GM12878 (cell line): ENCODE results near the gene RPL31. TPM values are rescaled to one million over a fixed set of nuclear protein-coding genes. Genes with fewer than 3 reads are reported as not detected.

Source experiments
- ATAC-seq: fragments of 200-7000 bp; cut with Tn5 transposase; 3 replicates; pipeline ENCODE4 v1.9.1; 2020; ENCODE audit warnings: mild to moderate bottlenecking, moderate library complexity
- BruUV-seq: library from RNA; stranded (reverse); fragments of 400-500 nt; replicated peaks from 2 replicates; lab custom pipeline; 2021; lab: Mats Ljungman, UMichigan
- CTCF ChIA-PET: fragments of 300-600 bp; sonication (Branson Sonifier 250); formaldehyde crosslinking; extraction: SDS; loops from one replicate; lab custom pipeline; 2021; ENCODE audit warnings: inconsistent platforms; lab: Yijun Ruan, JAX
- POLR2A ChIA-PET: fragments of 350-600 bp; formaldehyde crosslinking; extraction: SDS; loops from one replicate; lab custom pipeline; 2021; ENCODE audit warnings: inconsistent platforms; lab: Charles Lee
- RAD21 ChIA-PET: fragments of 300-600 bp; sonication (Branson Sonifier 250); formaldehyde crosslinking; loops from one replicate; lab custom pipeline; 2023; ENCODE audit warnings: antibody characterized with exemption; ENCODE audit not compliant: unreplicated experiment; lab: Charles Lee
- SMC1A ChIA-PET: fragments of 300-600 bp; sonication (Branson Sonifier 250); formaldehyde crosslinking; loops from one replicate; lab custom pipeline; 2023; ENCODE audit not compliant: unreplicated experiment, uncharacterized antibody; lab: Charles Lee
- DNase-seq: peaks from one replicate; pipeline ENCODE4 v3.0.0-alpha.2; 2011; ENCODE audit warnings: low read depth, low spot score
- FAIRE-seq: peaks from 3 replicates; lab custom pipeline; 2011; peaks lifted over from hg19 to GRCh38; lab: Jason Lieb, UNC
- H2AFZ ChIP-seq: 2 replicates; pipeline ENCODE4 v1.6.0; 2011; ENCODE audit warnings: low read depth, low read length, control low read depth; ENCODE audit not compliant: control insufficient read depth
- H3K27ac ChIP-seq: 2 replicates; pipeline ENCODE4 v1.5.1; 2011; ENCODE audit warnings: control low read depth; ENCODE audit not compliant: control insufficient read depth, insufficient read depth
- H3K27me3 ChIP-seq, 2 experiments: replicated peaks in 1 of 2; 2 replicates each; pipeline versions ENCODE4 v1.6.0 to v1.6.1; 2011; ENCODE audit warnings: low read length in 1 of 2; ENCODE audit not compliant: control insufficient read depth in 2 of 2, insufficient read depth in 2 of 2
- H3K36me3 ChIP-seq, 2 experiments: 2 replicates each; pipeline ENCODE4 v1.5.1; 2011; ENCODE audit warnings: low read length in 1 of 2; ENCODE audit not compliant: control insufficient read depth in 2 of 2, insufficient read depth in 2 of 2
- H3K4me1 ChIP-seq: 2 replicates; pipeline ENCODE4 v1.6.1; 2011; ENCODE audit warnings: mild to moderate bottlenecking, low read length, moderate library complexity, mixed read lengths; ENCODE audit not compliant: control insufficient read depth, insufficient read depth
- H3K4me2 ChIP-seq: 2 replicates; pipeline ENCODE4 v1.6.0; 2011; ENCODE audit warnings: control low read depth; ENCODE audit not compliant: control insufficient read depth, insufficient read depth
- H3K4me3 ChIP-seq: fragments of 200-600 bp; sonication (generic); 2 replicates; pipeline ENCODE4 v1.5.1; 2016
- H3K79me2 ChIP-seq: 2 replicates; pipeline ENCODE4 v1.6.0; 2011; ENCODE audit warnings: low read length; ENCODE audit not compliant: control insufficient read depth, insufficient read depth
- H3K9ac ChIP-seq: 2 replicates; pipeline ENCODE4 v1.8.0; 2011; ENCODE audit warnings: low read length, control low read depth, mixed read lengths; ENCODE audit not compliant: control insufficient read depth, insufficient read depth
- H3K9me3 ChIP-seq: replicated peaks from 3 replicates; pipeline ENCODE4 v1.5.1; 2011; ENCODE audit warnings: mild to moderate bottlenecking, low read length; ENCODE audit not compliant: control insufficient read depth, insufficient read depth
- H4K20me1 ChIP-seq: 2 replicates; pipeline ENCODE4 v1.6.0; 2011; ENCODE audit not compliant: control insufficient read depth, insufficient read depth
- BCL11A ChIP-seq: IDR thresholded peaks from 2 replicates; pipeline ENCODE4 v1.6.1; 2011; ENCODE audit warnings: low read depth, low read length
- BCLAF1 ChIP-seq: fragments of 450-650 bp; IDR thresholded peaks from 2 replicates; pipeline ENCODE4 v1.6.1; 2017; ENCODE audit warnings: antibody characterized with exemption, mild to moderate bottlenecking, moderate library complexity
- BRCA1 ChIP-seq: IDR thresholded peaks from 2 replicates; pipeline ENCODE4 v1.6.1; 2011; ENCODE audit warnings: low read depth, low read length, improper control_type of control experiment
- CUX1 ChIP-seq: IDR thresholded peaks from 2 replicates; pipeline ENCODE4 v1.6.1; 2012; ENCODE audit warnings: improper control_type of control experiment, low read depth, low read length; ENCODE audit not compliant: insufficient replicate concordance
- EGR1 ChIP-seq, 2 experiments: IDR thresholded peaks; 1 replicate in 1 of 2; 2 replicates in 1 of 2; pipeline ENCODE4 v1.6.1; 2011 to 2012; ENCODE audit warnings: low read depth in 2 of 2, low read length in 2 of 2, borderline replicate concordance in 1 of 2, mild to moderate bottlenecking in 1 of 2, moderate library complexity in 1 of 2
- HDGF ChIP-seq: fragments of 450-650 bp; IDR thresholded peaks from 2 replicates; pipeline ENCODE4 v1.6.1; 2016; ENCODE audit warnings: antibody characterized with exemption
- JUNB ChIP-seq: IDR thresholded peaks from 2 replicates; pipeline ENCODE4 v1.6.1; 2016; ENCODE audit warnings: antibody characterized with exemption, mild to moderate bottlenecking
- MAX ChIP-seq: IDR thresholded peaks from 2 replicates; pipeline ENCODE4 v1.6.1; 2012; ENCODE audit warnings: low read depth, low read length, improper control_type of control experiment
- MEF2A ChIP-seq: IDR thresholded peaks from 2 replicates; pipeline ENCODE4 v1.6.1; 2011; ENCODE audit warnings: low read depth, mild to moderate bottlenecking, low read length, moderate library complexity; ENCODE audit not compliant: insufficient read depth
- POLR2AphosphoS2 ChIP-seq: IDR thresholded peaks from 2 replicates; pipeline ENCODE4 v1.6.1; 2011; ENCODE audit warnings: low read depth, mild to moderate bottlenecking, low read length, improper control_type of control experiment, moderate library complexity
- RELB ChIP-seq: fragments of 450-650 bp; IDR thresholded peaks from 2 replicates; pipeline ENCODE4 v1.6.1; 2017; ENCODE audit warnings: low read depth, mild to moderate bottlenecking, moderate library complexity
- SPI1 ChIP-seq: IDR thresholded peaks from 2 replicates; pipeline ENCODE4 v1.6.1; 2011; ENCODE audit warnings: low read depth, mild to moderate bottlenecking, low read length, moderate library complexity, borderline replicate concordance; ENCODE audit not compliant: insufficient read depth
- ZNF384 ChIP-seq: IDR thresholded peaks from 2 replicates; pipeline ENCODE4 v1.6.1; 2012; ENCODE audit warnings: low read depth, mild to moderate bottlenecking, low read length, improper control_type of control experiment, borderline replicate concordance
- ZNF622 ChIP-seq: fragments of 450-650 bp; IDR thresholded peaks from 2 replicates; pipeline ENCODE4 v1.6.1; 2017; ENCODE audit warnings: mild to moderate bottlenecking, inconsistent platforms
- WGBS: methylation state at CpG from one replicate; pipeline ENCODE4 v1.1.6; 2016; ENCODE audit warnings: low lambda C conversion rate; ENCODE audit not compliant: insufficient replicate concordance, insufficient coverage; ENCODE audit errors: missing lambda C conversion rate; 5-methylcytosine and 5-hydroxymethylcytosine counted together
- in situ Hi-C: fragments of 300-500 bp; cut with MboI; formaldehyde crosslinking; loops from 9 replicates; pipeline ENCODE4 v1.14.3; 2018; ENCODE audit warnings: mixed read lengths
- intact Hi-C: fragments of 100-400 bp; cut with micrococcal nuclease; formaldehyde crosslinking; loops from one replicate; pipeline ENCODE4 v1.14.2; 2022; ENCODE audit not compliant: unreplicated experiment
- polyA plus RNA-seq, 11 experiments: library from polyadenylated mRNA; depleted of rRNA in 4 of 11; unstranded in 6 of 11; stranded (reverse) in 5 of 11; fragments of >200 nt; fragmentation: Nextera tagmentation in 4 of 11; fragmentation: Illumina TruSeq in 1 of 11; extraction: Ambion mirVana in 4 of 11; extraction: Trizol in 1 of 11; gene quantifications; 1 replicate in 1 of 11; 2 replicates in 10 of 11; pipeline versions ENCODE4 v1.2.1 to v1.2.3, GENCODE V29; 2011 to 2016; ENCODE audit warnings: inconsistent platforms in 2 of 11, missing spikeins in 2 of 11, low read depth in 1 of 11
- total RNA-seq, 4 experiments: library from RNA; depleted of rRNA in 3 of 4; stranded (reverse); fragments of >200 nt in 3 of 4; fragmentation: Illumina TruSeq in 1 of 4; extraction: Trizol in 1 of 4; gene quantifications; 2 replicates each; pipeline versions ENCODE4 v1.2.1 to v1.2.3, GENCODE V29; 2013 to 2021

The RPL31 gene
- total and polyA plus RNA-seq, 10 of the 15 experiments (the other 5 are each of a cell fraction or from before 2014, with no cell fraction given), result 1,643 to 8,551 (median 2,208) TPM

- ATAC-seq, result no peak
- Histone ChIP-seq H3K4me3 (peak overlapping the region; percentile 10; the same call in 1 of the 2 replicates), H3K36me3 (peaks cover 7 to 23% of the 10 kb centered on the region in 2 experiments), H3K79me2 (peaks cover 13% of the 10 kb centered on the region), H2AFZ (no peak overlapping the region), H3K4me2 (peak overlapping the region; percentile 45; the same call in 1 of the 2 replicates), H3K27ac (peak overlapping the region; percentile 83), H3K4me1 (peaks cover 17% of the 10 kb centered on the region), H3K9ac (peak overlapping the region; percentile 44; the same call in 1 of the 2 replicates), H3K9me3 (peaks cover 3% of the 10 kb centered on the region; the same call in 2 of the 3 replicates), H4K20me1 (no peaks in the 10 kb centered on the region), H3K27me3 (no peaks in the 10 kb centered on the region)
- 51% methylated on average over 10 of the region's 10 CpGs for WGBS
- in situ Hi-C loops, result no loop called here
- FAIRE-seq, result no peak
- SMC1A ChIA-PET, result interaction anchor here (0.6 to 1.6 kb wide), 3 partner anchors 404 to 1352 kb away, joined by 3 to 4 read pairs (median 3); no protein-coding TSS in a partner anchor
- no peak for DNase-seq
- intact Hi-C loops, result loop anchor here (5.0 to 10.0 kb wide), 2 partner anchors 241 to 394 kb away; partner anchors contain the start of gene CNOT11
- POLR2A ChIA-PET, result no interaction called here
- no TSS peak for BruUV-seq
- CTCF ChIA-PET, result interaction anchor here (1.2 to 1.8 kb wide), 2 partner anchors 9 to 26 kb away, joined by 3 to 15 read pairs; partner anchors contain the start of gene RPL31
- RAD21 ChIA-PET, result interaction anchor here (1.8 kb wide), 1 partner anchor 9 kb away, joined by 5 read pairs; the partner anchor contains the start of gene RPL31
- TF ChIP-seq SPI1 (no peak), MEF2A (no peak), RELB (no peak), ZNF384 (no peak), BRCA1 (no peak), BCLAF1 (no peak), MAX (no peak), EGR1 (IDR thresholded peaks at IDR 0.05; ENCODE audit: borderline replicate concordance in 1 of 2, low read depth in 2 of 2, low read length in 2 of 2) (no peak), HDGF (no peak), CUX1 (no peak), ZNF622 (no peak), JUNB (no peak), BCL11A (no peak), POLR2AphosphoS2 (no peak)
Measured at GRCh38 chr2:101011152-101011551, 9.1 kb downstream of the RPL31 start.
